Astrocyte (in vitro differentiated cells and primary cell): ENCODE measurements around the gene MBLAC1.

ENCODE experiments used
- CTCF ChIP-seq: IDR thresholded peaks from 2 replicates; pipeline ENCODE4 v1.5.1; 2011; ENCODE audit warnings: low read depth, mild to moderate bottlenecking, inconsistent platforms, low read length, moderate library complexity; ENCODE audit not compliant: insufficient read depth
- EZH2 ChIP-seq: IDR thresholded peaks from 2 replicates; pipeline ENCODE4 v1.6.1; 2012; ENCODE audit warnings: mild to moderate bottlenecking, low read length, inconsistent platforms; ENCODE audit not compliant: insufficient read depth

GRCh38 chr7:100156331-100157068 is 29.7 kb downstream of the MBLAC1 start:
- TF ChIP-seq CTCF (no peak), EZH2 (no peak)
